DOHH2 (cell line): ENCODE results near the gene GLI1.

Source experiments
- EZH2phosphoT487 ChIP-seq: fragments of 200-600 bp; sonication (generic); IDR thresholded peaks from 2 replicates; pipeline ENCODE4 v1.6.1; 2017; ENCODE audit warnings: borderline replicate concordance, mild to moderate bottlenecking, antibody characterized with exemption, low read length, moderate library complexity, mixed read lengths
- TF ChIP-seq, protein P1 (sequence below): fragments of 200-600 bp; sonication (generic); IDR thresholded peaks from one replicate; pipeline ENCODE4 v1.5.1; 2014; ENCODE audit warnings: antibody characterized with exemption, mild to moderate bottlenecking, low read depth, low read length; ENCODE audit not compliant: poor library complexity, severe bottlenecking

DNA sequence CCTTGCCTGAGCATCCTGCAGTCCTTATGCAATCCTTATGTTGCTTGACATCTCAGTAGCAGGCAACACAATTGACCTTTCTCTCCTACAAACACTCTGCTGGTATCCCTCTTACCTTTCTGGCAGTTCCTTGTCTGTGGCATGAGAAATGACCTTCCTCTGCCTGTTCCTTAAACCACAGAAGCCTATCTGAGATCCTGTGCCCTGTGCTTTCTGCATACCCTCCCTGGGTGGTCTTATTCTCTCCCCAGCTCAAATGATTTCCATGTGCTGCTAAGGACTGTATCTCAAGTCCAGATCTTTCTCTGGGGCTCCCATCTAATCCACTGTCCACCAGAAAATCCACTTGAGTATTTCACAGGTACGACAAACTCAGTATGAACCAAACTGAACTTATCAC, 22.1 kb downstream of the GLI1 start:
- TF ChIP-seq, protein P1, sequence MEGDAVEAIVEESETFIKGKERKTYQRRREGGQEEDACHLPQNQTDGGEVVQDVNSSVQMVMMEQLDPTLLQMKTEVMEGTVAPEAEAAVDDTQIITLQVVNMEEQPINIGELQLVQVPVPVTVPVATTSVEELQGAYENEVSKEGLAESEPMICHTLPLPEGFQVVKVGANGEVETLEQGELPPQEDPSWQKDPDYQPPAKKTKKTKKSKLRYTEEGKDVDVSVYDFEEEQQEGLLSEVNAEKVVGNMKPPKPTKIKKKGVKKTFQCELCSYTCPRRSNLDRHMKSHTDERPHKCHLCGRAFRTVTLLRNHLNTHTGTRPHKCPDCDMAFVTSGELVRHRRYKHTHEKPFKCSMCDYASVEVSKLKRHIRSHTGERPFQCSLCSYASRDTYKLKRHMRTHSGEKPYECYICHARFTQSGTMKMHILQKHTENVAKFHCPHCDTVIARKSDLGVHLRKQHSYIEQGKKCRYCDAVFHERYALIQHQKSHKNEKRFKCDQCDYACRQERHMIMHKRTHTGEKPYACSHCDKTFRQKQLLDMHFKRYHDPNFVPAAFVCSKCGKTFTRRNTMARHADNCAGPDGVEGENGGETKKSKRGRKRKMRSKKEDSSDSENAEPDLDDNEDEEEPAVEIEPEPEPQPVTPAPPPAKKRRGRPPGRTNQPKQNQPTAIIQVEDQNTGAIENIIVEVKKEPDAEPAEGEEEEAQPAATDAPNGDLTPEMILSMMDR: no peak
- TF ChIP-seq EZH2phosphoT487: no peak
